Upper lobe of right lung (tissue), 1 donor: Measurements from ENCODE around the gene RANBP3. TPM values are rescaled to one million over a fixed set of nuclear protein-coding genes. Genes with fewer than 3 reads are reported as not detected.
"Not testable (repeated sequence)": the region's sequence is repeated elsewhere in the genome, so short reads cannot be mapped to it uniquely, and the experiment has no call there.

Source experiments
- ATAC-seq: fragments of 200-7000 bp; cut with Tn5 transposase; one replicate; pipeline ENCODE4 v1.9.1; 2020; ENCODE audit warnings: mild to moderate bottlenecking, moderate library complexity
- DNase-seq: peaks from one replicate; pipeline ENCODE4 v3.0.0-alpha.2; 2020
- H3K27ac ChIP-seq: fragments of 200-600 bp; one replicate; pipeline ENCODE4 v1.8.0; 2022
- H3K27me3 ChIP-seq: fragments of 200-600 bp; one replicate; pipeline ENCODE4 v1.8.0; 2022; ENCODE audit warnings: mild to moderate bottlenecking
- H3K36me3 ChIP-seq: fragments of 200-600 bp; one replicate; pipeline ENCODE4 v1.8.0; 2022
- H3K4me1 ChIP-seq: fragments of 200-600 bp; one replicate; pipeline ENCODE4 v1.8.0; 2022
- H3K4me3 ChIP-seq: fragments of 200-600 bp; one replicate; pipeline ENCODE4 v1.8.0; 2022; ENCODE audit warnings: mild to moderate bottlenecking
- H3K9me3 ChIP-seq: fragments of 200-600 bp; one replicate; pipeline ENCODE4 v1.8.0; 2022
- intact Hi-C: fragments of 100-400 bp; cut with DNase I; formaldehyde crosslinking; loops from one replicate; pipeline ENCODE4 v1.11.0; 2022
- total RNA-seq: library from RNA; stranded (reverse); fragmentation: NEBNext Ultra II Directional; extraction: Animal tissue kit (Norgen Biotek cat#: 25700); gene quantifications from one replicate; pipeline ENCODE4 v1.2.1, GENCODE V29; 2021
- TF ChIP-seq, protein P1 (sequence below): fragments of 200-600 bp; IDR thresholded peaks from one replicate; pipeline ENCODE4 v1.8.0; 2022; ENCODE audit warnings: antibody characterized with exemption
- donor health status: DM: no; HTN: yes; CAD: no; lungs with severe emphysema.

Gene RANBP3
- total RNA-seq, 1 donor from 2014 or later, result 65.5 TPM

DNA sequence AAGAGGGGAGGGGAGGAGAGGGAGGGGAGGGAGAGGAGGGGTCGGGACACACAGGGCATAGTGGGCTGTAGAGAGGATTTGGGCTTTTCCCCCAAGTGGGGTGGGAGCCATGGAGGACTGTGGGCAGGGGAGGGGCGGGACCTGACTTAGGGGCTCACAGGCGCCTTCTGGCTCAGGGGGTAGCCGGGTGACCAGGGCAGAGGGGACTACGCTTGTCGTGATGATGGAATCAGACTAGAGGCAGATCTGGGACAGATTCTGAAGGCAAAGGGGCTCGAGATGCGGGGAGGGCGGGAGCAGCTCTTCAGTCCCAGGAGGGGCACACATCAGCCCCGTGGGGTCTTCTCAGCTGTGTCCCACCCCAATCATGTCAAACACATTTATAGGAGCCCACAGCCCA is 87.8 kb downstream of the RANBP3 start:
- ATAC-seq, result no peak
- no peaks in the 10 kb centered on the region for H3K4me1 ChIP-seq
- H3K4me3 ChIP-seq, result no peak overlapping the region
- TF ChIP-seq, protein P1, sequence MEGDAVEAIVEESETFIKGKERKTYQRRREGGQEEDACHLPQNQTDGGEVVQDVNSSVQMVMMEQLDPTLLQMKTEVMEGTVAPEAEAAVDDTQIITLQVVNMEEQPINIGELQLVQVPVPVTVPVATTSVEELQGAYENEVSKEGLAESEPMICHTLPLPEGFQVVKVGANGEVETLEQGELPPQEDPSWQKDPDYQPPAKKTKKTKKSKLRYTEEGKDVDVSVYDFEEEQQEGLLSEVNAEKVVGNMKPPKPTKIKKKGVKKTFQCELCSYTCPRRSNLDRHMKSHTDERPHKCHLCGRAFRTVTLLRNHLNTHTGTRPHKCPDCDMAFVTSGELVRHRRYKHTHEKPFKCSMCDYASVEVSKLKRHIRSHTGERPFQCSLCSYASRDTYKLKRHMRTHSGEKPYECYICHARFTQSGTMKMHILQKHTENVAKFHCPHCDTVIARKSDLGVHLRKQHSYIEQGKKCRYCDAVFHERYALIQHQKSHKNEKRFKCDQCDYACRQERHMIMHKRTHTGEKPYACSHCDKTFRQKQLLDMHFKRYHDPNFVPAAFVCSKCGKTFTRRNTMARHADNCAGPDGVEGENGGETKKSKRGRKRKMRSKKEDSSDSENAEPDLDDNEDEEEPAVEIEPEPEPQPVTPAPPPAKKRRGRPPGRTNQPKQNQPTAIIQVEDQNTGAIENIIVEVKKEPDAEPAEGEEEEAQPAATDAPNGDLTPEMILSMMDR, result no peak
- peaks cover 11% of the 10 kb centered on the region for H3K27me3 ChIP-seq
- intact Hi-C loops, result no loop called here
- H3K36me3 ChIP-seq, result peaks cover under 1% of the 10 kb centered on the region
- H3K27ac ChIP-seq, result no peak overlapping the region
- no peak for DNase-seq
- H3K9me3 ChIP-seq, result no peaks in the 10 kb centered on the region

DNA sequence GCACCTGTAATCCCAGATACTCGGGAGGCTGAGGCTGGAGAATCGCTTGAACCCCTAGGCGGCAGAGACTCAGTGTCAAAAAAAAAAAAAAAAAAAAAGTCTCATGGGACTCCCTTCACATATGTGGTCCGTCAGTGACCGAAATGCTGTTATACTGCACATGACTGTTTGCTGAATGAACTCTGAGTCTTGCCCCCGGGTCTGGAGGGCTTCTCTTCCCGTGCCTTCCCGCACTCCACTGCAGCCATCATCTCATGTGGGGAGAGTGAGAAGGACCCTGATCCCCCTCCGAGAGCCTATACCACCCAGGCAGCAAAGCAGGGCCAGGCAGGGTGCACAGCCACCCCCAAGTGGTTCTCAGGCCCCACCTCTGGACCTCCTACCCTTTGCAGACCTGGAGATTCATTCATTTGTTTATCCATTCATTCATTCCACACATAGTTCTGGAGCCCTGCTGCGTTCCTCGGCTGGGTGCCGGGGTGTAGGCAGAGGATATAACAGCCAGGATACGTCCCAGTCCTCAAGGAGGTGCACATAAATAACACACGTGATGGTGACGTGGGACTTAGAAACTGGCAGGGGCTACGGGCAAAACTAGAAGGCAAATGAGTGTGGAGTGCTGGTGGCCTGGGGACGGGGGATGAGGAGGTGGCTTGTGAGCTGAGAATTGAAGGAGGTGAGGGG is 88.5 kb downstream of the RANBP3 start:
- DNase-seq (no peak), ATAC-seq (no peak)
- H3K27ac ChIP-seq, result no peak overlapping the region
- no peaks in the 10 kb centered on the region for H3K4me1 ChIP-seq
- no peaks in the 10 kb centered on the region for H3K9me3 ChIP-seq
- intact Hi-C loops, result no loop called here
- H3K4me3 ChIP-seq, result no peak overlapping the region
- H3K36me3 ChIP-seq, result no peaks in the 10 kb centered on the region
- TF ChIP-seq, protein P1, result no peak
- peaks cover 11% of the 10 kb centered on the region for H3K27me3 ChIP-seq

DNA sequence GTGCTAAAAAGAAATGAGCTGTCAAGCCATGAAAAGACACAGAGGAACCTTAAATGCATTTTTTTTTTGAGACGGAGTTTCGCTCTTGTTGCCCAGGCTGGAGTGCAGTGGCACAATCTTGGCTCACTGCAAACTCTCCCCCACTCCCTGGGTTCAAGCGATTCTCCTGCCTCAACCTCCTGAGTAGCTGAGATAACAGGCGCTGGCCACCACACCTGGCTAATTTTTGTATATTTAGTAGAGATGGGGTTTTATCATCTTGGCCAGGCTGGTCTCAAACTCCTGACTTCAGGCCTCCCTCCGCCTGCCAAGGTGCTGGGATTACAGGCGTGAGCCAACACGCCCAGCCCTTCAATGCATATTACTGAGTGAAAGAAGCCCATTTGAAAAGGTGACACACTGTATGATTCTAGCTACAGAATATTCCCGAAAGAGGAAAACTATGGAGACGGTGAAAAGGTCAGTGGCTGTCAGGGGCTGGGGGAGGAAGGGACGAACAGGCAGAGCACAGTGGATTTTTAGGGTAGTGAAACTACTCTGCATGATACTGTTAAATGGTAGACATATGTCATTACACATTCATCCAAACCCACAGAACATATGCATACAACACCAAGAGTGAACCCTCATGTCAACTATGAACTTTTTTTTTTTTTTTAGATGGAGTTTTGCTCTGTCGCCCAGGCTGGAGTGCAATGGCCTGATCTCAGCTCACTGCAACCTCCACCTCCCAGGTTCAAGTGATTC is 93.7 kb downstream of the RANBP3 start:
- peaks cover 14% of the 10 kb centered on the region for H3K4me1 ChIP-seq
- H3K9me3 ChIP-seq, H3K27me3 ChIP-seq, intact Hi-C loops, H3K27ac ChIP-seq, H3K4me3 ChIP-seq, DNase-seq, H3K36me3 ChIP-seq, ATAC-seq: not testable (repeated sequence)

DNA sequence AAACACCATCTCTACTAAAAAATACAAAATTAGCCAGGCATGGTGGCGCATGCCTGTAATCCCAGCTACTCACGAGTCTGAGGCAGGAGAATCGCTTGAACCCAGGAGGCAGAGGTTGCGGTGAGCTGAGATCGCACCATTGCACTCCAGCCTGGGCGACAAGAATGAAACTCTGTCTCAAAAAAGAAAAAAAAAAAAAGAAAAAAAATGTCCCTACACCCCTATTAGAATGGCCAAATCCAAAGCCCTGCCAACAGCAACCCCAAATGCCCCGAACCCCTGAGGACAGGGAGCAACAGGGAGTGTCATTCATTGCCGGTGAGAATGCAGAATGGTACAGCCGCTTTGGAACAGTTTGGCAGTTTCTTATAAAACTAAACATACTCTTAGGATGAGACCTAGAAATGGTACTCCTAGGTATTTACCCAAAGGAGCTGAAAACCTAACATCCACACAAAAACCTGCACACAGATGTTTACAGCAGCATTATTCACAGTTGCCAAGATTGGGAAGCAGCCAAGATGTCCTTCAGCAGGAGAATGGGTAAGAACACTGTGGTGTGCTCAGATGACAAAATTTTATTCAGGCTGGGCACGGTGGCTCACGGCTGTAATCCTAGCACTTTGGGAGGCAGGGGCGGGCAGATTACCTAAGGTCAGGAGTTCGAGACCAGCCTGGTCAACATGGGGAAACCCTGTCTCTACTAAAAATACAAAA is 94.6 kb downstream of the RANBP3 start:
- DNase-seq, H3K36me3 ChIP-seq, H3K9me3 ChIP-seq, H3K27me3 ChIP-seq, ATAC-seq, H3K4me3 ChIP-seq, intact Hi-C loops, H3K27ac ChIP-seq: not testable (repeated sequence)
- peaks cover 14% of the 10 kb centered on the region for H3K4me1 ChIP-seq

DNA sequence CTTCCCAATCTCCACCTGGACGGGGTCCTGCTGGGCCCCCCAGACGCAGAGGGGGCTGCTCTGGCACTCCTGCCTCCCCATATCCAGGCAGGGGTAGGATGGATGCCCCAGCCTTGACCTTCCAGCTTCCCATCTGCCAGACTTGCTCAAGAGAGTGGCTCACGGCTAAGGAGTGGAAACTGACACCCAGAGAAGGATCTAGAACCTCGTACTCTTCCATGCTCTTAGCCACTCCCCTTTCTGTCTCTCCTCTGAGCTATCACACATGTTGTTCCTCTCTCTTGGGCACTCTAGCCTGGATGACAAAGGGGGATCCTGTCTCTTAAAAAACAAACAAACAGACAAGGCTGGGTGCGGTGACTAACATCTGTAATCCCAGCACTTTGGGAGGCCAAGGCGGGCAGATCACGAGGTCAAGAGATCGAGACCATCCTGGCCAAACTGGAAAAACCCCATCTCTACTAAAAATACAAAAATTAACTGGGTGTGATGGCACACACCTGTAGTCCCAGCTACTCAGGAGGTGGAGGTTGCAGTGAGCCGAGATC is 95.4 kb downstream of the RANBP3 start:
- TF ChIP-seq, protein P1, result no peak
- H3K27ac ChIP-seq, result no peak overlapping the region
- H3K4me1 ChIP-seq, result peaks cover 14% of the 10 kb centered on the region
- H3K9me3 ChIP-seq, result no peaks in the 10 kb centered on the region
- no peak for DNase-seq
- intact Hi-C loops, result no loop called here
- H3K27me3 ChIP-seq, result no peaks in the 10 kb centered on the region
- H3K4me3 ChIP-seq, result no peak overlapping the region
- no peaks in the 10 kb centered on the region for H3K36me3 ChIP-seq
- ATAC-seq, result no peak

DNA sequence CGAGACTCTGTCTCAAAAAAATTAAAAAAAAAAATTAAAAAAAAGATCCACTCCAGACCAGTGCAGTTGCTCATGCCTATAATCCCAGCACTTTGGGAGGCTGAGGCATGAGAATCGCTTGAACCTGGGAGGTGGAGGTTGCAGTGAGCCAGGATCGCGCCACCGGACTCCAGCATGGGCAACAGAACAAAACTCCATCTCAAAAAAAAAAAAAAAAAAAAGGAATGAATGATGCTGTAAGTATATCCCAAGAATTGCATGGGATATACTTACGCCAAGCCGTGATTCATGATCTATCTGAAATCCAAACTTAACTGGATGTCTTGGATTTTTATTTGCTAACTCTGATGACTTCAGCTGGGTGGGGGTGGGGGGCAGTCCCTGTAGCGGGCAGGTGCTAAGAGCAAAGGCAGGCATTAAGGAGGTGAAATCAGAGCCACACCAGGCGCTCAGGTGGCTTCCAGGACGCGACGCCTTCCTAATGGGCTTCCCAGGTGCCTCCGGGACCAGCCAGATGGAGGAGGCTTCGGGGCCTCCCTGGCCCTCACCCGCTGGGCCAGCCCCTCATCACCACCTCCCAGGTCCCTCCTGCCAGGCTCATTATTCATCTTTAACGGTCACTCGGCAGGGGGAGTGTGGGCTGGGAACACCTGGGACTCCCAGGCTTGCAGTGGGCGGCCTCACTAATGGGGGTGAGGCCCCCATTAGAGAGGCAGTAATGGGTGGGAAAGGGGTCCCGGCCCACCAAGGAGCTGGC is 96.2 kb downstream of the RANBP3 start:
- no peaks in the 10 kb centered on the region for H3K36me3 ChIP-seq
- H3K27ac ChIP-seq, result no peak overlapping the region
- H3K9me3 ChIP-seq, result no peaks in the 10 kb centered on the region
- DNase-seq (no peak), ATAC-seq (no peak)
- intact Hi-C loops, result no loop called here
- H3K27me3 ChIP-seq, result no peaks in the 10 kb centered on the region
- no peak overlapping the region for H3K4me3 ChIP-seq
- TF ChIP-seq, protein P1, result no peak
- peaks cover 14% of the 10 kb centered on the region for H3K4me1 ChIP-seq
